CD4-positive, alpha-beta T cell (primary cell): ENCODE data around the gene MYOD1. TPM values are rescaled to one million over a fixed set of nuclear protein-coding genes. Genes with fewer than 3 reads are reported as not detected.

Experiments
- ATAC-seq: fragments of 200-7000 bp; cut with Tn5 transposase; one replicate; pipeline ENCODE4 v1.10.0; 2022; ENCODE audit warnings: mild to moderate bottlenecking; ENCODE audit not compliant: poor library complexity
- CTCF ChIA-PET: fragments of 350-600 bp; sonication (Branson Sonifier 250); formaldehyde crosslinking; loops from one replicate; lab custom pipeline; 2021; ENCODE audit warnings: antibody characterized with exemption, inconsistent platforms; lab: Charles Lee
- POLR2A ChIA-PET: fragments of 350-600 bp; sonication (Branson Sonifier 250); formaldehyde crosslinking; loops from one replicate; lab custom pipeline; 2021; ENCODE audit warnings: antibody characterized with exemption, inconsistent platforms; lab: Charles Lee
- DNase-seq, 14 experiments: peaks; one replicate each; pipeline ENCODE4 v3.0.0-alpha.2; 2013 to 2020; ENCODE audit warnings: mixed read lengths in 2 of 14
- H3K27ac ChIP-seq, 2 donors: one replicate each; pipeline versions ENCODE4 v1.5.1 to v1.7.0; 2013; ENCODE audit warnings: low read length in 2 of 2, low read depth in 1 of 2, mild to moderate bottlenecking in 1 of 2
- H3K27me3 ChIP-seq, 2 experiments: 1 replicate in 1 of 2; 2 replicates in 1 of 2; pipeline versions ENCODE4 v1.6.1 to v1.7.0; 2013; ENCODE audit warnings: low read length in 2 of 2, control low read depth in 1 of 2, mild to moderate bottlenecking in 1 of 2, moderate library complexity in 1 of 2; ENCODE audit not compliant: insufficient read depth in 2 of 2, control insufficient read depth in 1 of 2
- H3K36me3 ChIP-seq: one replicate; pipeline ENCODE4 v1.6.1; 2013; ENCODE audit warnings: low read length, control low read depth; ENCODE audit not compliant: insufficient read depth
- H3K4me1 ChIP-seq: one replicate; pipeline ENCODE4 v1.6.1; 2013; ENCODE audit warnings: low read length, control low read depth; ENCODE audit not compliant: insufficient read depth
- H3K4me3 ChIP-seq: one replicate; pipeline ENCODE4 v1.5.1; 2013; ENCODE audit warnings: mild to moderate bottlenecking, low read length, moderate library complexity
- H3K9me3 ChIP-seq, 2 experiments: 1 replicate in 1 of 2; 2 replicates in 1 of 2; pipeline versions ENCODE4 v1.6.1 to v1.7.0; 2013; ENCODE audit warnings: low read length in 2 of 2, mild to moderate bottlenecking in 2 of 2, control low read depth in 1 of 2, moderate library complexity in 1 of 2; ENCODE audit not compliant: control insufficient read depth in 1 of 2, insufficient read depth in 1 of 2
- H3K27ac Mint-ChIP-seq: one replicate; pipeline ENCODE4 v1.8.0; 2020; ENCODE audit warnings: mixed read lengths
- H3K27me3 Mint-ChIP-seq: one replicate; pipeline ENCODE4 v1.8.0; 2021; ENCODE audit warnings: mixed read lengths
- H3K36me3 Mint-ChIP-seq: one replicate; pipeline ENCODE4 v1.8.0; 2021; ENCODE audit warnings: low read depth, mixed read lengths
- H3K4me1 Mint-ChIP-seq: one replicate; pipeline ENCODE4 v1.8.0; 2021; ENCODE audit warnings: low read depth, mixed read lengths
- H3K4me3 Mint-ChIP-seq: one replicate; pipeline ENCODE4 v1.8.0; 2020; ENCODE audit warnings: mild to moderate bottlenecking, mixed read lengths
- H3K9me3 Mint-ChIP-seq: one replicate; pipeline ENCODE4 v1.8.0; 2020; ENCODE audit warnings: mixed read lengths
- CTCF ChIP-seq: fragments of 200-600 bp; IDR thresholded peaks from one replicate; pipeline ENCODE4 v1.8.0; 2022; ENCODE audit warnings: antibody characterized with exemption, mild to moderate bottlenecking
- intact Hi-C, 2 experiments: fragments of 100-400 bp; cut with DNase I in 1 of 2; cut with micrococcal nuclease in 1 of 2; formaldehyde crosslinking; loops; one replicate each; pipeline versions ENCODE4 v1.15.1 to v1.9.0; 2023 to 2025; cut with DNase I, micrococcal nuclease
- total RNA-seq, 174 experiments: library from RNA in 2 of 174; stranded (reverse) in 2 of 174; gene quantifications; one replicate each; pipeline ENCODE4 v1.2.3 and lab custom pipeline; 2021 to 2026

MYOD1 gene
- total RNA-seq, 2 experiments from 2014 or later: not detected

GRCh38 chr11:17743808-17744119, 24.4 kb downstream of the MYOD1 start:
- Mint-ChIP-seq H3K36me3 (no peaks in the 10 kb centered on the region), H3K4me1 (no peaks in the 10 kb centered on the region), H3K4me3 (no peak overlapping the region), H3K9me3 (no peaks in the 10 kb centered on the region), H3K27ac (no peak overlapping the region), H3K27me3 (peaks cover 43% of the 10 kb centered on the region)
- no peaks in the 10 kb centered on the region for H3K36me3 ChIP-seq
- TF ChIP-seq CTCF: no peak
- no peak for ATAC-seq
- H3K4me1 ChIP-seq: no peaks in the 10 kb centered on the region
- H3K27ac ChIP-seq: no peak overlapping the region
- no peak for DNase-seq
- H3K4me3 ChIP-seq: no peak overlapping the region
- peaks cover 0 to 15% of the 10 kb centered on the region in 2 experiments for H3K9me3 ChIP-seq
- POLR2A ChIA-PET: no interaction called here
- CTCF ChIA-PET: no interaction called here
- H3K27me3 ChIP-seq: peaks cover 9 to 10% of the 10 kb centered on the region in 2 experiments
- intact Hi-C loops: no loop called here

GRCh38 chr11:17744151-17744940, 25.0 kb downstream of the MYOD1 start:
- no peaks in the 10 kb centered on the region for H3K36me3 ChIP-seq
- Mint-ChIP-seq H3K27me3 (peaks cover 43% of the 10 kb centered on the region), H3K27ac (no peak overlapping the region), H3K4me3 (no peak overlapping the region), H3K36me3 (no peaks in the 10 kb centered on the region), H3K9me3 (no peaks in the 10 kb centered on the region), H3K4me1 (no peaks in the 10 kb centered on the region)
- TF ChIP-seq CTCF: no peak
- H3K4me1 ChIP-seq: no peaks in the 10 kb centered on the region
- H3K4me3 ChIP-seq: no peak overlapping the region
- peaks cover 8% of the 10 kb centered on the region in 2 experiments for H3K27me3 ChIP-seq
- ChIA-PET CTCF (no interaction called here), POLR2A (no interaction called here)
- ATAC-seq (no peak), DNase-seq (no peak)
- H3K9me3 ChIP-seq: peaks cover 0 to 15% of the 10 kb centered on the region in 2 experiments
- H3K27ac ChIP-seq: no peak overlapping the region
- intact Hi-C loops: no loop called here

DNA sequence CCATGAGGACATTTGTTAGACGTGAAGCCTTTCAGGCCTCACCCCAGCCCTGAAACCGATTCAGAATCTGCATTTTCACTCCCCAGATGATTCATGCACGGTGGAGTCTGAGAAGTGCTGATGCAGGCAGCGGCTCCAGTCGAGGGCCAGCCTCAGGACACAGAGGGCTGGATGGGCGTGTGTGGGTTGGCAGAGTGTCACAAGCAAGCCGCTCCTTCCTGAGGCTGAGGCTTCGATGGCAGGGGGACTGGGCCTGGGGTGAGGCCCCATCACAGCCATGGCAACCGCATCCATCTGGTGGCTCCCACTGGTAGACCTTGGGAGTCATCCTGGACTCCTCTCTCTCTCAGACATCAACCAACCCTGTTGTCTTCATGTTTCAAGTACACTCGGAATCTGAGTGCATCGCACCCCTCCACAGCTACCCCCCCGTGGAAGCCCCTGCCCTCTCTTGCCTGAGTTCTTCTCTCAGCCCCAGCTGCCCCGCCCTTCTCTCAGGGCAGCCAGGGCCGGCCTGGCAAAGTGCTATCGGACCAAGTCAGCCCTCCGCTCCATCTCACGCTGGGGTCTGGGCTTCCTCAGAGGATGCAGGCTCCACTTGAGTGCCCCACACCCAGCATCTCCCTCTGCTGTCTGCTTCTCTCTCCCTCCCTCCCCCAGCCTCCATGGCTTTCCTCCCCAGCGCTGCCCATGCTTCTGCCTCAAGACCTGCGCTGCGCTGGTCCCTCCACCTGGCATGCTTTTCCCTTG, 25.8 kb downstream of the MYOD1 start:
- ChIA-PET POLR2A (no interaction called here), CTCF (no interaction called here)
- H3K27ac ChIP-seq: no peak overlapping the region
- H3K27ac Mint-ChIP-seq: no peak overlapping the region
- no peak overlapping the region for H3K4me3 ChIP-seq
- DNase-seq: no peak
- ATAC-seq: no peak
- no peaks in the 10 kb centered on the region for H3K36me3 Mint-ChIP-seq
- no peaks in the 10 kb centered on the region for H3K36me3 ChIP-seq
- no peaks in the 10 kb centered on the region for H3K9me3 Mint-ChIP-seq
- no peak overlapping the region for H3K4me3 Mint-ChIP-seq
- intact Hi-C loops: no loop called here
- TF ChIP-seq CTCF: no peak
- peaks cover 0 to 15% of the 10 kb centered on the region in 2 experiments for H3K9me3 ChIP-seq
- no peaks in the 10 kb centered on the region for H3K4me1 ChIP-seq
- no peaks in the 10 kb centered on the region for H3K4me1 Mint-ChIP-seq
- peaks cover 43% of the 10 kb centered on the region for H3K27me3 Mint-ChIP-seq
- H3K27me3 ChIP-seq: peaks cover 2 to 8% of the 10 kb centered on the region in 2 experiments
